ENCODE measurements around the gene GGCX. TPM values are rescaled to one million over a fixed set of nuclear protein-coding genes. Genes with fewer than 3 reads are reported as not detected.

The GGCX gene
- total and polyA plus RNA-seq, 9 of the 15 experiments (the other 6 are each of a cell fraction or from before 2014, with no cell fraction given) = 14.4 to 47.1 (median 28.1) TPM

- peaks cover 30% of the 10 kb centered on the region for H3K79me2 ChIP-seq (ENCODE audit: control insufficient read depth, insufficient read depth, low read length)
- ATAC-seq (peak; percentile 69), FAIRE-seq (no peak), DNase-seq (ENCODE audit: extremely low read depth in 1 of 4, low spot score in 3 of 4) (peak; percentile 51 to 57 (median 56))
- peak overlapping the region; percentile 87 for H3K4me2 ChIP-seq (ENCODE audit: insufficient read depth, low read length)
- WGBS (ENCODE audit: insufficient coverage, low coverage, missing lambda C conversion rate) = 10% methylated on average over 19 of the region's 19 CpGs
- in situ Hi-C loops (cut with MboI) (no loop called here), intact Hi-C loops (cut with micrococcal nuclease) (loop anchor here (5.0 kb wide), 1 partner anchor 34 kb away; the partner anchor contains the start of gene C2orf68)
- H3K36me3 ChIP-seq (ENCODE audit: control insufficient read depth, insufficient read depth, low read length) = peaks cover 32% of the 10 kb centered on the region; the same call in 2 of the 3 replicates
- H3K9ac ChIP-seq (ENCODE audit: insufficient read depth in 1 of 2, low read depth in 2 of 2, low read length in 2 of 2) = peak overlapping the region; percentile 77 to 94
- no TSS peak for BruUV-seq (replicated peaks)
- peak overlapping the region; percentile 48 for H3K4me3 ChIP-seq
- H3K9me3 ChIP-seq (replicated peaks; ENCODE audit: control insufficient read depth, insufficient read depth, low read depth, low read length) = no peaks in the 10 kb centered on the region
- H3K27me3 ChIP-seq (ENCODE audit: control insufficient read depth in 2 of 2, insufficient read depth in 2 of 2, low read length in 2 of 2) = no peaks in the 10 kb centered on the region
- POLR2A ChIA-PET = interaction anchor here (0.7 to 3.8 kb wide), 23 partner anchors 9 to 171 kb away, joined by 3 to 23 read pairs (median 3); partner anchors contain the start of genes GGCX and RNF181
- H2AFZ ChIP-seq (ENCODE audit: low read depth, low read length) = peak overlapping the region; percentile 90
- H4K20me1 ChIP-seq (replicated peaks; ENCODE audit: control insufficient read depth, insufficient read depth, low read length) = no peaks in the 10 kb centered on the region
- H3K27ac ChIP-seq (ENCODE audit: extremely low read depth, low read depth, low read length) = peak overlapping the region; percentile 81
- H3K4me1 ChIP-seq (replicated peaks in 1 of 2; ENCODE audit: control insufficient read depth in 2 of 2, insufficient read depth in 2 of 2, low read length in 2 of 2) = peaks cover 19 to 24% of the 10 kb centered on the region in 2 experiments
- no peaks in the 10 kb centered on the region for H3K9me1 ChIP-seq (ENCODE audit: control insufficient read depth, insufficient read depth, low read length)
- CTCF ChIA-PET (ENCODE audit: low intra/inter-chr PET ratio) = no interaction called here
- TF ChIP-seq FOXM1 (IDR thresholded peaks at IDR 0.05; ENCODE audit: low read depth) (no peak), FOXM1 (CRISPR knock-in tag; IDR thresholded peaks at IDR 0.05; ENCODE audit: low read depth) (0 out of 2 replicates have a peak, but pooled peaks have one; percentile 50), SPI1 (IDR thresholded peaks at IDR 0.05; ENCODE audit: borderline replicate concordance, low read depth, low read length) (peak; percentile 88), ZBTB7A (IDR thresholded peaks at IDR 0.05; ENCODE audit: borderline replicate concordance, control insufficient read depth, low read depth, low read length) (peak; percentile 10; the same call in 1 of the 2 replicates), DMBX1 (CRISPR knock-in tag; IDR thresholded peaks at IDR 0.05; ENCODE audit: borderline replicate concordance) (peak; percentile 66), ZNF512 (tag; IDR thresholded peaks at IDR 0.05) (no peak), CHCHD3 (CRISPR knock-in tag; IDR thresholded peaks at IDR 0.05) (no peak), SMARCB1 (IDR thresholded peaks at IDR 0.05; ENCODE audit: insufficient read length, low read depth) (no peak), TCF15 (CRISPR knock-in tag; IDR thresholded peaks at IDR 0.05) (peak; percentile 53; the same call in 1 of the 2 replicates), CBFB (CRISPR knock-in tag; IDR thresholded peaks at IDR 0.05) (0 out of 2 replicates have a peak, but pooled peaks have one; percentile 43), E2F1 (CRISPR knock-in tag; IDR thresholded peaks at IDR 0.05) (no peak), RBFOX2 (IDR thresholded peaks at IDR 0.05; ENCODE audit: low read depth, low read length) (peak; percentile 47), MXI1 (IDR thresholded peaks at IDR 0.05; ENCODE audit: low read depth, low read length) (0 out of 2 replicates have a peak, but pooled peaks have one; percentile 19), ZNF41 (CRISPR knock-in tag; conservative IDR thresholded peaks at IDR 0.05) (peak; percentile 28; the same call in 1 of the 2 replicates), GMEB1 (CRISPR knock-in tag; IDR thresholded peaks at IDR 0.05) (peak; percentile 31; the same call in 1 of the 2 replicates)
Measured at GRCh38 chr2:85578243-85579180, 17.2 kb upstream of the GGCX start.

Data from K562 (cell line).